ENCODE measurements around the gene NAALADL2. TPM values are rescaled to one million over a fixed set of nuclear protein-coding genes. Genes with fewer than 3 reads are reported as not detected.

NAALADL2 gene
- total RNA-seq, 1 donor from 2014 or later = 10.4 TPM

DNA sequence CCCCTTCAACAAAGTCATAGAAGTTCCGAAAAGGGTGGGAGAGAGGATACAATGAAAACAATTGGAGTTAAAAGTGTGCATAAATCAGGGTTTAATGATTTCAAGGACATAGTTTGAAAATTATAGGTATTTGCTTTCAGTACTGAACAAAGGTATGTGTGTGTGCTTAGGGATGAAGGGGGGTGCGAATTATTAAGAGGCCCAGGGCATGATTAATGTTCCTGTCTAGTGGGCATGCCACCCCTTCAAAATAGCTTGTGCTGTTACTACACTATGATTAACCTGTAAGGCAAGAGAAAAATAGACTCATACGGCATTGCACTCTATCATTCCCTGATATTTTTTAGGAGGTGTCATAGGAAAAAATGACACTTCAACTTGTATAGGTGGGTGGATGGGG, 731.6 kb downstream of the NAALADL2 start:
- Mint-ChIP-seq H3K27me3 (no peaks in the 10 kb centered on the region), H3K27ac (no peak overlapping the region), H3K4me1 (ENCODE audit: low read depth) (peaks cover 3% of the 10 kb centered on the region), H3K4me3 (ENCODE audit: low read depth) (no peak overlapping the region), H3K9me3 (ENCODE audit: low read depth) (peaks cover 18% of the 10 kb centered on the region), H3K36me3 (ENCODE audit: insufficient read depth) (peaks cover 1% of the 10 kb centered on the region)
- DNase-seq (ENCODE audit: low spot score, unreplicated experiment) = no peak
- TF ChIP-seq, protein P1, sequence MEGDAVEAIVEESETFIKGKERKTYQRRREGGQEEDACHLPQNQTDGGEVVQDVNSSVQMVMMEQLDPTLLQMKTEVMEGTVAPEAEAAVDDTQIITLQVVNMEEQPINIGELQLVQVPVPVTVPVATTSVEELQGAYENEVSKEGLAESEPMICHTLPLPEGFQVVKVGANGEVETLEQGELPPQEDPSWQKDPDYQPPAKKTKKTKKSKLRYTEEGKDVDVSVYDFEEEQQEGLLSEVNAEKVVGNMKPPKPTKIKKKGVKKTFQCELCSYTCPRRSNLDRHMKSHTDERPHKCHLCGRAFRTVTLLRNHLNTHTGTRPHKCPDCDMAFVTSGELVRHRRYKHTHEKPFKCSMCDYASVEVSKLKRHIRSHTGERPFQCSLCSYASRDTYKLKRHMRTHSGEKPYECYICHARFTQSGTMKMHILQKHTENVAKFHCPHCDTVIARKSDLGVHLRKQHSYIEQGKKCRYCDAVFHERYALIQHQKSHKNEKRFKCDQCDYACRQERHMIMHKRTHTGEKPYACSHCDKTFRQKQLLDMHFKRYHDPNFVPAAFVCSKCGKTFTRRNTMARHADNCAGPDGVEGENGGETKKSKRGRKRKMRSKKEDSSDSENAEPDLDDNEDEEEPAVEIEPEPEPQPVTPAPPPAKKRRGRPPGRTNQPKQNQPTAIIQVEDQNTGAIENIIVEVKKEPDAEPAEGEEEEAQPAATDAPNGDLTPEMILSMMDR (IDR thresholded peaks at IDR 0.05; ENCODE audit: unreplicated experiment) = no peak

DNA sequence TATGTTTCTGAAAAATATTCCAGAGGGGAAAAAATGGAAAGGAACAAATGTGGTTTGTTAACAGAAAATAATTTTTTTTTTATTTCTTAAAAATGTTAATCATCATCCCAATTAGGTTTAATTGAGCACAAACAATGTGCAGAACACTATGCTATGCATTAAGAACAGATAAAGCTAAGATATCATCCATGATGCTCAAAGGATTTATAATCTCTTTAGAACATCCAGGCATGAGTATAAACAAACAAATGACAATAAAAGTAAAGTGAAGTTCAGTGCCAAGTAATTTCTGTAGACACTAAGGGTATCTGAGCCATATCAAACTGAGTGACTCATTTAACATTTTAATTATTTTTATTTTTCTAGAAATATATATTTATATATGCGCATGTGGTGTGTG, 732.2 kb downstream of the NAALADL2 start:
- no peak overlapping the region for H3K4me3 Mint-ChIP-seq (ENCODE audit: low read depth)
- H3K27ac Mint-ChIP-seq = no peak overlapping the region
- H3K36me3 Mint-ChIP-seq (ENCODE audit: insufficient read depth) = peaks cover 1% of the 10 kb centered on the region
- H3K4me1 Mint-ChIP-seq (ENCODE audit: low read depth) = peaks cover 3% of the 10 kb centered on the region
- H3K27me3 Mint-ChIP-seq = no peaks in the 10 kb centered on the region
- TF ChIP-seq, protein P1 (IDR thresholded peaks at IDR 0.05; ENCODE audit: unreplicated experiment) = no peak
- H3K9me3 Mint-ChIP-seq (ENCODE audit: low read depth) = peaks cover 18% of the 10 kb centered on the region
- DNase-seq (ENCODE audit: low spot score, unreplicated experiment) = no peak

GRCh38 chr3:175593331-175593730, 734.2 kb downstream of the NAALADL2 start:
- TF ChIP-seq, protein P1 (IDR thresholded peaks at IDR 0.05; ENCODE audit: unreplicated experiment) = no peak
- Mint-ChIP-seq H3K27me3 (no peaks in the 10 kb centered on the region), H3K27ac (no peak overlapping the region), H3K4me3 (ENCODE audit: low read depth) (no peak overlapping the region), H3K9me3 (ENCODE audit: low read depth) (peaks cover 15% of the 10 kb centered on the region), H3K36me3 (ENCODE audit: insufficient read depth) (peaks cover 1% of the 10 kb centered on the region), H3K4me1 (ENCODE audit: low read depth) (peaks cover 3% of the 10 kb centered on the region)
- DNase-seq (ENCODE audit: low spot score, unreplicated experiment) = no peak

DNA sequence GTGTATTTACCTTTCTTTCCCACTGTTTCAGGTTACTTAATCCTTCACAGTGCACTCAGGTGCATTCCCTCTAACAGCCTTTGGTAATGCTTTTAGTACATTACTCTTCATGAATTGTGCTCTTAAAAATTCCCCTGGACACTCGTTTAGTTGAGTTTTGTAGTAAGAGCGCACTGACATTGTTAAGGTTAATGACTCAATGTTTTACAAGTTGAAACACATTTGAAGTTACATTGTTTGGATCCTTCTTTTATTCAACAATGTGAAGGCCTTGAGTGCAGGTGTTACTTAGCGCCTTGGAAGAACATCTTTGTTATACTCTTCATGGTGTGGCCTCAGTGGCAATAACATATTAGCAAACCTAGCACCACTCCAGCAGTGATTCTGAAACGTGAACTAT, 739.6 kb downstream of the NAALADL2 start:
- no peaks in the 10 kb centered on the region for H3K4me1 Mint-ChIP-seq (ENCODE audit: low read depth)
- no peak for DNase-seq (ENCODE audit: low spot score, unreplicated experiment)
- no peaks in the 10 kb centered on the region for H3K27me3 Mint-ChIP-seq
- peaks cover 12% of the 10 kb centered on the region for H3K9me3 Mint-ChIP-seq (ENCODE audit: low read depth)
- H3K4me3 Mint-ChIP-seq (ENCODE audit: low read depth) = no peak overlapping the region
- TF ChIP-seq, protein P1 (IDR thresholded peaks at IDR 0.05; ENCODE audit: unreplicated experiment) = no peak
- no peak overlapping the region for H3K27ac Mint-ChIP-seq
- H3K36me3 Mint-ChIP-seq (ENCODE audit: insufficient read depth) = peaks cover 1% of the 10 kb centered on the region

GRCh38 chr3:175601521-175601920, 742.4 kb downstream of the NAALADL2 start:
- H3K27ac Mint-ChIP-seq = no peak overlapping the region
- no peaks in the 10 kb centered on the region for H3K36me3 Mint-ChIP-seq (ENCODE audit: insufficient read depth)
- no peaks in the 10 kb centered on the region for H3K9me3 Mint-ChIP-seq (ENCODE audit: low read depth)
- no peak overlapping the region for H3K4me3 Mint-ChIP-seq (ENCODE audit: low read depth)
- TF ChIP-seq, protein P1 (IDR thresholded peaks at IDR 0.05; ENCODE audit: unreplicated experiment) = no peak
- peaks cover 4% of the 10 kb centered on the region for H3K4me1 Mint-ChIP-seq (ENCODE audit: low read depth)
- no peak for DNase-seq (ENCODE audit: low spot score, unreplicated experiment)
- no peaks in the 10 kb centered on the region for H3K27me3 Mint-ChIP-seq
